Neural crest cell (in vitro differentiated cells): ENCODE results near the gene MECP2. TPM values are rescaled to one million over a fixed set of nuclear protein-coding genes. Genes with fewer than 3 reads are reported as not detected.

ENCODE experiments used
- DNase-seq: peaks from one replicate; pipeline ENCODE4 v3.0.0; 2021; ENCODE audit warnings: low read depth, mixed read lengths, low spot score
- H3K27ac Mint-ChIP-seq: one replicate; pipeline ENCODE4 v1.8.0; 2021; ENCODE audit warnings: mild to moderate bottlenecking, mixed read lengths; ENCODE audit not compliant: unreplicated experiment
- H3K27me3 Mint-ChIP-seq: 2 replicates; pipeline ENCODE4 v1.8.0; 2021; ENCODE audit warnings: low read depth, mild to moderate bottlenecking, mixed read lengths
- H3K36me3 Mint-ChIP-seq: 2 replicates; pipeline ENCODE4 v1.8.0; 2021; ENCODE audit warnings: low read depth, mild to moderate bottlenecking, mixed read lengths
- H3K4me1 Mint-ChIP-seq: 2 replicates; pipeline ENCODE4 v1.8.0; 2021; ENCODE audit warnings: mixed read lengths
- H3K4me3 Mint-ChIP-seq: one replicate; pipeline ENCODE4 v1.8.0; 2021; ENCODE audit warnings: mild to moderate bottlenecking, mixed read lengths
- H3K9me3 Mint-ChIP-seq: 2 replicates; pipeline ENCODE4 v1.8.0; 2021; ENCODE audit warnings: mixed read lengths
- total RNA-seq: library from RNA; stranded (reverse); gene quantifications from 2 replicates; pipeline ENCODE4 v1.2.1, GENCODE V29; 2021
- TF ChIP-seq, protein P1 (sequence below): fragments of 200-600 bp; sonication (generic); conservative IDR thresholded peaks from 2 replicates; pipeline ENCODE4 v1.5.0; 2021; ENCODE audit warnings: antibody characterized with exemption, mild to moderate bottlenecking

Gene MECP2
- total RNA-seq, 1 donor from 2014 or later, result 49.1 TPM

DNA sequence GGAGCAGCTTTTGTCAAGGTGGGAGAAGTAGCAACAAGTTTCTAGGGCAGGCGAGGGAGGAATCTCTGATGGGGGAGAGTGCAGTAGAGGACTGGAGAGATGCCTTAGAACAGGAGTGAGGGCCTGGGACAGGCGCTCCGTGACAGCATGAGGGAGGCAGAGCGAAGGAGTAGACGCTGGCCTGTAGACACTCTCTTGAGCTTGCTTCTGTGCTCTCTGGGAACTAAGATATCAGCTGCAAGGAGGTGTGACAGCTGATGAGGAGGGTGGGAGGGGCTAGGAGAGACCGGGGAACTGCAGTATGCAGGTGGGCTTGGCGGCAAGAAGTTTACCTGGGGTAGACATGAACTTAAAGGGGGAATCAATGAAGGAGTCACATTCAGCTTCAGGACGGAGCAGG lies 35.7 kb downstream of the MECP2 start:
- Mint-ChIP-seq H3K4me3 (no peak overlapping the region), H3K4me1 (peaks cover 35% of the 10 kb centered on the region), H3K36me3 (peaks cover 4% of the 10 kb centered on the region), H3K27ac (peak overlapping the region; percentile 14), H3K9me3 (peaks cover 2% of the 10 kb centered on the region), H3K27me3 (no peaks in the 10 kb centered on the region)
- TF ChIP-seq, protein P1, sequence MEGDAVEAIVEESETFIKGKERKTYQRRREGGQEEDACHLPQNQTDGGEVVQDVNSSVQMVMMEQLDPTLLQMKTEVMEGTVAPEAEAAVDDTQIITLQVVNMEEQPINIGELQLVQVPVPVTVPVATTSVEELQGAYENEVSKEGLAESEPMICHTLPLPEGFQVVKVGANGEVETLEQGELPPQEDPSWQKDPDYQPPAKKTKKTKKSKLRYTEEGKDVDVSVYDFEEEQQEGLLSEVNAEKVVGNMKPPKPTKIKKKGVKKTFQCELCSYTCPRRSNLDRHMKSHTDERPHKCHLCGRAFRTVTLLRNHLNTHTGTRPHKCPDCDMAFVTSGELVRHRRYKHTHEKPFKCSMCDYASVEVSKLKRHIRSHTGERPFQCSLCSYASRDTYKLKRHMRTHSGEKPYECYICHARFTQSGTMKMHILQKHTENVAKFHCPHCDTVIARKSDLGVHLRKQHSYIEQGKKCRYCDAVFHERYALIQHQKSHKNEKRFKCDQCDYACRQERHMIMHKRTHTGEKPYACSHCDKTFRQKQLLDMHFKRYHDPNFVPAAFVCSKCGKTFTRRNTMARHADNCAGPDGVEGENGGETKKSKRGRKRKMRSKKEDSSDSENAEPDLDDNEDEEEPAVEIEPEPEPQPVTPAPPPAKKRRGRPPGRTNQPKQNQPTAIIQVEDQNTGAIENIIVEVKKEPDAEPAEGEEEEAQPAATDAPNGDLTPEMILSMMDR, result no peak
- DNase-seq, result no peak

DNA sequence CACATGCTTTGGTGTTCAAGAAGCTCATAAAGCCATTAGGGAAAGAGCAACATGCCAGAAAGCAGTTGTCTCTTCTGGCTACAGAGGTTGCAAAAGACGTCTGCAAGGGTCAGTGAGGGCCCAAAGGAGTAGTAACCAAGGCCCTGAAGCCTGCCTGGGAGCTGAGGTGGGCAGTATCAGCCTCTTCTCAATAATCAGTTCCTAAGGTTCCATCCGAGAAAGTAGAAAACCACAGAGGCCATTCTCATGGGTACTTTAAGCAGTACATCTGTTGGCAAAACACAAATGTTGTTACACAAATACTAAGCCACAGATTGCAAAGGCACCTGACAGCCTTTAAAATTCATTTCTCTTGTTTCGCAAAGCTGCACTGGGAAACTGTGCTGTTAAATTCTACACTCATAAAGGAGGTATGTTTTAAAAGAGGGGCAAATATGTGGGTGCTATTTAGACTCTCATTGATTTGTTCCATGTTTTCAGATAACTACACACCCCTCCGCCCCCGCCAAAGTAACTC lies 37.7 kb downstream of the MECP2 start:
- no peak overlapping the region for H3K4me3 Mint-ChIP-seq
- peaks cover 35% of the 10 kb centered on the region for H3K4me1 Mint-ChIP-seq
- DNase-seq, result no peak
- H3K27me3 Mint-ChIP-seq, result no peaks in the 10 kb centered on the region
- peaks cover 3% of the 10 kb centered on the region for H3K36me3 Mint-ChIP-seq
- peaks cover 2% of the 10 kb centered on the region for H3K9me3 Mint-ChIP-seq
- TF ChIP-seq, protein P1, result no peak
- H3K27ac Mint-ChIP-seq, result no peak overlapping the region

DNA sequence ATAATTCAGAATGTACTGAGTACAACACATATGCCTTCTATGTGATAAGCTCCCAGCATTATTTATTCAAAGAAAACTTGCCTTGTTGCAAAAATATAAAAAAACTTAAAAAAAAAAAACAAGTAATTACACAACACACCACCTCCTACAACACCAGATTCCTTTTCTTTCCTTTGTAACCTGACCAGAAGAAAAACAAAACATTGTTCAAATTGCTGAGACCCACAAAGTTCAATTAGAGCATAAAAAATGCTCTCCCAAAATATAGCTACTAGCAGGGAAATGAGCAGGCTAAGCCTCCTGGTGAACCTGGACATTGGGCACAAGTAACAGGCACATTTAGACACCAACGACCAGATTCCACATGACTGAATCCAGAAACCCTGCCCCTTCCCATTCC lies 38.3 kb downstream of the MECP2 start:
- Mint-ChIP-seq H3K36me3 (peaks cover 3% of the 10 kb centered on the region), H3K27me3 (no peaks in the 10 kb centered on the region), H3K9me3 (no peaks in the 10 kb centered on the region), H3K4me1 (peaks cover 30% of the 10 kb centered on the region), H3K27ac (no peak overlapping the region), H3K4me3 (no peak overlapping the region)
- TF ChIP-seq, protein P1, result no peak
- DNase-seq, result no peak

DNA sequence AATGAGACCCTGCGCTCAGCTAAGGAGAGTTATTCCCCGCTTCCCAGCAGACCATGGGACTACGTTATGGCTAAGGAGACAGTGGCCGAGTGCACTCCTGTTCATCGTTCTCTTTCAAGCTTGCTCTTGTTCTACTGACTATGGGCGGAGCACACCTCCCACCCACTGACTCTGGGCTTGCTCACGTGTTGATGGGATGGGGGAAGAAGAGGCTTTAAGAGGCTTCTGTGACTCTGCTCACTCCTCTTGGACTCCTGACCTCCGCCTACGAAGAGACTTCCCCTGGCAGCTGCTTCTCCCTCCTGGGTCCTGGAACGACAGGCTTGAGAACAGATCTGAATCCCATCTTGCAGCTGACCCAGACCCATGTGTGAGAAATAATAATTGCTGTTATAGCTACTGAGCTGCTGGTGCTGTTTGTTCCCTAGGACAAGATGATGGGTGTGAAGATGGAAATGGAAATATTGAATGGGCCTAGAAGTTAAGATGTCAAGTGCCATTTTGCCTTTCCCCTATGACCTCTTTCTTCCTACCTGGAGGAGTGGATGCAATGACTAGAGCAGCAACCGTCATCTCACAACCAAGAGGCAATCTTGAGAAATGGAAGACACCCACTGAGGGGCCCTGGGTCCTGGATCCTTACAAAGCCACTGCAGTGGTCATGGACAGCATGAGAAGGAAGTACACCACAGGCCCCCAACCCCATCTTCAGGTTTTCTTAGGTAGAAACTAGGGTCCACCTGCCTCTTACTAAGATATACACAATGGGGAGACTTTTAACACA lies 39.1 kb downstream of the MECP2 start:
- Mint-ChIP-seq H3K27me3 (no peaks in the 10 kb centered on the region), H3K36me3 (peaks cover 3% of the 10 kb centered on the region), H3K9me3 (no peaks in the 10 kb centered on the region), H3K4me3 (no peak overlapping the region), H3K27ac (no peak overlapping the region), H3K4me1 (peaks cover 26% of the 10 kb centered on the region)
- DNase-seq, result no peak
- TF ChIP-seq, protein P1, result no peak

DNA sequence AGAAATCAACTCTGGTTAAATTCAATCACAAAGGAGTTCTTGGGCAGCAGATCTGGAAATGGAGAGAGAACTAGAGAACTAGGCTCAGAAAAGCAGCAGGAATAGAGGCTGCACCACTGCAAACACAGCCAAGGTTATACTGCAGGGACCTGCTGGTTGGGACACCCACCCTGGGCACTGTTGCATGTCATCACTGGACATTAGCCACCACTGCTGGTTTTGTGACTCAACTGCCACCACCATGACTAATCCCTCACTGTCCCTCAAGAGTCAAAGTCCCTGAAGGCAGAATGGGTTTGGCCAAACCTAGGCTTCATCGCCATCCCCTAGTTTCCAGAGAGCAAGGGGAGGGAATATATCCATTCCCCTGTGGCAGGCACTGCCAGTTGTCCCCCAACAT lies 39.7 kb downstream of the MECP2 start:
- DNase-seq, result no peak
- Mint-ChIP-seq H3K9me3 (no peaks in the 10 kb centered on the region), H3K4me3 (no peak overlapping the region), H3K27me3 (no peaks in the 10 kb centered on the region), H3K27ac (no peak overlapping the region), H3K4me1 (peaks cover 24% of the 10 kb centered on the region), H3K36me3 (peaks cover 3% of the 10 kb centered on the region)
- TF ChIP-seq, protein P1, result no peak
